Activated CD4-positive, alpha-beta T cell treated with anti-CD3 and anti-CD28 coated beads, Interleukin-2, amount 50 U/mL, for 1 hour (primary cell): Measurements from ENCODE around the gene FLYWCH2.
A peak's percentile ranks its signal among the peaks of the same experiment; 100 is the strongest.

ENCODE experiments used
- DNase-seq: peaks from one replicate; pipeline ENCODE4 v3.0.0-alpha.2; 2020

Gene FLYWCH2

GRCh38 chr16:2854700-2855309 is 28.2 kb upstream of the FLYWCH2 start:
- DNase-seq = no peak

DNA sequence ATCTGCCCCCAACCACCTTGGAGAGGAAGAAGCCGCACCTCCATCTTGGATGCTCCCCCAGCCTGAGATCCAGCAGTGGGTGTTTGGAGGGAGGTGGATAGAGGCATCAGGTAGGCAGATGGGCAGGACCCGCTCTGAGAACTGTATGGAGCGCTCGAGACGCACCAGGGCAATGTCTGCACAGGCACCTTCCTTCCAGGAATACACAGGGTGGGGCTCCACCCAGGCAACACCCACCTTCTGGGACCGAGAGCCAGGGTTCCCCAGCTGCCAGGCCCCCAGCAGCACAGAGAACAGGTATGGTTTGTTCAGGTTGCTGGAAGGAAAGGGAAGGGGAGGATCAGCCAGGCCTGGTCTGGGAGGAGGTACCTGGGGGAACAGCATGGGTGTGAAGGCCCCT is 27.5 kb upstream of the FLYWCH2 start:
- DNase-seq = no peak

- peak; percentile 28 for DNase-seq
Observed at GRCh38 chr16:2856061-2856670, 26.8 kb upstream of the FLYWCH2 start.

GRCh38 chr16:2856686-2857450 is 26.1 kb upstream of the FLYWCH2 start:
- no peak for DNase-seq

DNA sequence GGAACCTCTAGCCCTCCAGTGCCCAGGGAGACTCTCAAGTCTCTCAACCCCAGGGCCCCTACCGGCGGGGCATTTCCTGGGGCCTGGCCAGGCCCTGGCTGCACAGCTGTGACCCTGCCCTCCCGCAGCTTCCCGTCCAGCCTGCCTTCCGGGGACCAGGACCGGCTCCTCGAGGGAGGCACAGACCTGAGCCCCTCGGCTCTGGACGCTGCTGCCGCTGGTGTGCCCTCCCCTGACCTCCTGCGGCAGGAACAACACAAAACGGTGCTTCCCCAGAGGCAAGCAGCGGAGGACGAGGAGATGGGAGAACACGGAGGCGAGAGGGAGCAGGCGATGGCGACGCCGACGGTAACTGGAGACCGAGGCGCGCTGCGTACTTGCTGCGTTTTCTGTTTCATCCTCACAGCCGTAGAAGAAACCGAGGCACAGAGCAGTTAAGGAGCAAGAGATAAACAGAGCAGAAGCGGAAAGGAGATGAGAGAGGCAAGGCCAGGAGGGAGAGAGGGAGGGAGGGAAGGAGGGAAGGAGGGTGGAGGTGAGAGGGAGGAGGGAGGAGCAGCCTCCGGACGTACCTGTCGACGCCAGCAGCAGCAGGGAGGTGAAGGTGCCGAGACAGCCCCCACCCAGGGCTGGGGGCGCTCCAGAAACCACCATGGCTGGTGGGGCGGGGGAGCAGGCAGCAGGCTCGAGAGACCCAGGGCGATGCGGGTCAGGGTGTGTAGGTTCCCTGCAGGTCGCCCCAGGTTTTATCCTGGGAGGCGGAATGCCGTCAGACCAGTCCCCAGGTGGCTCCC is 25.4 kb upstream of the FLYWCH2 start, which contains the start of gene PRSS22:
TSS of gene PRSS22 (minus strand) at position 720 of the 794 bp plus-strand sequence. CDS start at position 654, 66 bp downstream.
- DNase-seq = no peak

DNA sequence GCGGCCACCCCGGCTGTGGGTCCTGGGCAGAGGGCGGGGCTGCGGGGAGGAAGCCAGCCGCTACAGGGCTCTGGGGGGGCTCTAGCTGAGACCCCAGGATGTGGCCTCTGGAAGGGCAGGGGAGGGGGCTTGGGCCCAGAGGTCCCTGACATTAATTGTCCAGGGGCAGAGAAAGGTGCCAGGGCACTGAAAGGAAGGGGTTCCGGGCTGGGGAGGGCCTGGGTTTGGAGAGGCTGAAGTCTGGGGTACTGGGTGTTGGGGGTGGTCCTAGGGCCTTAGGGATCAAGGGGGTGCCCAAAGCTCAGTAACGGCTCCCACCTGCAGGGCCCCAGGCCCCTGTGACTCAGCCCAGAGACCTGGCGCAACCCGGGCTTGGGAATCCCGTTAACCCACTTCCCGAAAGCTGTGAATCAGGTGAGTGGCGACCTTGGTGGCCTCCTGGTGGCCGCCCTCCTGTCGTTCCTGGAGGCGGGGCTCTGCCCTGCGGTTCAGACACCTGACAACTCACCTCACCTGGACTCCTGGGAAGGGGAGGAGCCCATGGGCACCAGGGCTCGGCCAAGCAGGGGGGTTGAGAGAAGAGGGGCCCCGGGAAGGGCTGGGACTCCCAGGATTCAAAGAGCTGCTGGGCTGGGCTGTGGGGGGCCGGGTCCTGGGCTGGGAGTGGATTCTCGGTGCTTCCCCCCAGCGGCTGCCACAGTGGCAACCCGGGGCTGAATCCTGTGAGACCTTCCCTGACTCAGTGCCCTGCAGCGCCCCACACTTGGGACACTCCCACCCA is 24.6 kb upstream of the FLYWCH2 start:
- no peak for DNase-seq

DNA sequence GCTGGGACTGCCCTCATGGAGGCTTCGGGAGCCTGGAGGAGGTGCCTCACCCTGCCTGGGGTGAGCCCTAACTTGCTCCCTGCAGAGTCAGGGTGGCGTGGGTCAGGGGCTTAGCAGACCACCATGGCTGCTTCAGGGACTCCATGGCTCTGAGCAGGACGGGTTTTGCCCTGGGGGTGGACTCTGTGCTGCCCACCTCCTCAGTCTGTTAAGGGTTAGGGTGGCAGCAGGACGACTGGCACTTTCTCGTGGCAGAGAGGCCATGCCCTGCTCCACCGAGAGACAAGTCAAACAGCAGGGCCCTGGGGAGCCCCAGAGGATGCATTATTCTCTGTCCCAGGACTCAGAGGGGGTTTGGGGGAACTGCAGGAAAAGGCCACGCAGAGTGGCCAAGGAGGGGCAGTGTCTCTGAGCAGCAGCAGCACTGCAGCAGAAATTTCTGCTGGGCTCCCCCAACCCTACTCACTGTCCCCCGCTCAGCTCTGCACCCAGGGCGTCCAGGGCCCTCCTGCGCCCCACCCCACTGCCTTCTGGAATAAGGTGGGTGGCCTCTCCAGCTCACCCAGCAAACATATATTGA is 23.2 kb upstream of the FLYWCH2 start:
- no peak for DNase-seq

GRCh38 chr16:2860826-2861567 is 22.0 kb upstream of the FLYWCH2 start:
- DNase-seq = no peak

GRCh38 chr16:2865651-2866050 is 17.4 kb upstream of the FLYWCH2 start:
- no peak for DNase-seq

GRCh38 chr16:2866431-2866830 is 16.6 kb upstream of the FLYWCH2 start:
- DNase-seq = no peak

DNA sequence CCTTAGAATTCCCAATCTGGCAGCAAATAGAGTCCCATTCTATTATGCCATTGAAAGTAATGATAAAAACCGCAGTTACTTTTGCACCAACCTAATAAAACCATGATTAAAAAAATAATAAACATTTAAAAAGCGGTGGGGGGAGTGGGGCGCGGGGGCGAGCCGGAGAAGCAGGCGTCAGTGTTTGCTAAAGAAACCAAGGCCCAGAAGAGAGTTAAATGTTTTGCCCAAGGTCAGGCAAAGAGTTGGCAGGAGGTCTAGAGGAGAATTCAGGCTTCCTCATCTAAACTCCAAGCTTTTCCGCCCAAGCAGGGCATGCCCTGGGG is 15.4 kb upstream of the FLYWCH2 start:
- no peak for DNase-seq

DNA sequence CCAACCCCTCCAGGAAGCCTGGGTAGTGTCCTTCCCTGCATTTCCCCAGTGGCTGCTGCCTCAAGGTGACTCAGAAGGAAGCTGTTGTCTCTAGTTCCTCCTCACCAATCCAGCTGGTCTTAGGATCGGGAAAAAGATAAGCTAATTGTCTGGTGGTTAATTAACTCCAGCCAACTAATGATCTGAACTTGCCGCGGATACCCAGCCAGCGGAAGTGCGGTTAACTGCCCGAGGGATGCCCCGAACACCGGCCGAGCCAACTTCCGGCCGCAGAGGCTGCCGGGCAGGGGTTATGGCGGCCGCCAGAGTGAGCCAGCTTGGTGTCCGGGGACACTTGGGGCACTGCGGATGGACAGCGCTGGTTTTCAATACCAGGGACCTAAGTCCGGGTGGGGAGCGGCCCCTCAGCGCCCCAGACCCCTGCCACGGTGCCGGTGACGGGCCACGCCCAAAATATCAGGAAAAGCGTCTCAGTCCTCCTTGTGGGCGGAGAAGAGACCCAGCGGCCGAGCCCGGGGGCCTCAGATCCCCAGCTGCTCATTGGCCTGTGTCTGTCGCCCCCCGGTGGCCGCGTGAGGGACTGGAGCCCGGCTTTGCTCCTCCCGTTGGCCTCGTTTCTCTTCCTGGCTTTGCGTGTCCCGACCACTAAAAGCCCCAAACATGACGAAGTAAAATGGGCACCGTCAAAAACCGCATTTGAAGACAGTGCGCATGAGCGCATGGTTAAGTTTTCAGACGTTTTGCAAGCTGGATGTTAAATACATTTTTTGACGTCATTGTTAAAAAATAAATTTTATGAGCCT is 14.8 kb upstream of the FLYWCH2 start:
- peak; percentile 94 for DNase-seq

- no peak for DNase-seq
Observed at GRCh38 chr16:2871926-2872325, 11.1 kb upstream of the FLYWCH2 start.

GRCh38 chr16:2874032-2874911 is 8.7 kb upstream of the FLYWCH2 start:
- DNase-seq = no peak

- DNase-seq = peak; percentile 56
Observed at GRCh38 chr16:2874912-2875362, 8.1 kb upstream of the FLYWCH2 start.

DNA sequence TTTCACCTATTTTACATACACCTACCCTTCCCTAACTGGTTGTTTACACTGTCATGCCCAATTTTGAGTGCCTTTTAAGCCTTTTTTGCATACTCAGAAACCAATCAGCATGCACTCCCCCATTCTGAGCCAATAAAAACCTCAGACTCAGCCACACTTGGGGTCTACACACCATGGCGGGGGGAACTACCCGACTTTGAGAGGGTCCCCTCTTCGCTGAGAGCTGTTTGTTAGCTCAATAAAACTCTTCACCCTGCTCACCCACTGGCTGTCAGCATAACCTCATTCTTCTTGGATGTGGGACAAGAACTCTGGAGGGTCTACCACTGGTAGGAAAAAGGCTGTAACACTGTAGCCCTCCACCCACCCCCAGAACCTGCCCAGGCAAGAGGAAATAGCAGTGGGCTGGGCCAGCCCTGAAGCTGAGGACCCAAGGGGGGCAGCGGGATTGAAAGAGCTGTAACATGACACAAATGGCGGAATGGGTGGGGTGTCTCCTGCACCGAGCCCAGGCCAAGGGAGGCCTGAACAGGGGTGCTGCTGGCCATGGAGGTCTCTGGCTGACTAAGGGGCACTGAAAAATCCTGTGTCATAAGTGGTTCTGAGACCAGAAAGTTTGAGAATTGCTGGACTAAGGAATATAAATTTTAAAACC is 3.0 kb upstream of the FLYWCH2 start:
- DNase-seq = no peak

DNA sequence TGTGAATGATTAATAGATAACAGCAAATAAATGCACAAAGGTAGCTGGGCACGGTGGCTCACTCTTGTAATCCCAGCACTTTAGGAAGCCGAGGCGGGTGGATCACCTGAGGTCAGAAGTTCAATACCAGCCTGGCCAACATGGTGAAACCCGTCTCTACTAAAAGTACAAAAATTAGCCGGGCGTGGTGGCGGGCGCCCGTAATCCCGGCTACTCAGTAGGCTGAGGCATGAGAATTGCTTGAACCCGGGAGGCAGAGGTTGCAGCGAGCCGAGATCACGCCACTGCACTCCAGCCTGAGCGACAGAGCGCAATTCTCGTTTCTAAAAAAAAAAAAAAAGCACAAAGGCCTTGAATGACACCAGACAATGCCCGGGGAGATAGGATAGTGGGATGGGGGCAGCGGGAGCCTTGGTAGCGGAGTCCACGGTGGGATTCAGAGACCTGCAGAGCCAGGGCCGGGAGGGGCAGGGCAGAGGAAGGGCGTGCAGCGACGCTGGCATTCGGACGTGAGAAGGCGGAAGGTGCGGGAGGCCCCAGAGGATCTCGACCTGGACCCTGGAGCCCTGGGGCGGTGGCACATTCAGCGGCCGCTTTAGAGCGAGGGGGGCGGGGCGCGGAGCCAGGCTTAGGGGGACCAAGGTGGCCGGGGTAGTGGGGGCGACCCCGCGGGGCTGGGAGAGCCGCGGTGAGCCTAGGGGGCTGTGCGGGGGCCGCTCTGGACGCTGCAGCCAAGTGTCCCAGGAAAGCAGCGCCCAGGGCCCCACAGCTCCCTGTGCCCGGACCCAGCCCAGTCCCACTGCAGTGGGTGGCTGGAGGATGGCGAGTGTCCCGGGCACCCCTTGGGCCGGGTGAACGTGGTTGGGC is 999 bp upstream of the FLYWCH2 start:
- peak; percentile 20 for DNase-seq

DNA sequence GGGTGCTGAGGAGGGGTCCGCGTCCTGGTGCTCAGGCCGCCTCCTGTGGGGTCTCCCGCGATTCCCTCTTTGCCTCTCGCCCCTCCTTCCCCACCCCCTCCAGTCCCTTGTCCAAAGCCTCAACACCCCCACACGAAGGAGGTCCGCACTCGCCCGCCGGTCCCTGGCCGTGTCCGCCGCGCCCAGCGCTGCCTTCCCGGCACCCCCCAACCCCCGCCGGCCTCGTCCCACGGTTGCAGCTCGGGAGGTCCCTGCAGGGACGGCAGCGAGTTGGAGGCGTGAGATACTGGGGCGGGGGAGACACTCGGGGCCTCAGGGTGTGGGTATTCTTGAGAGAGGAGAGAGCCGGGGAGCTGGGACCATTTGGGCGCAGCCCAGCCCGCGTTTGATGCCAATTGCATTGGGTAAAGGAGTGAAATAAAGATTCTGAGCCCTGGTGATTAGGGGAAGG is 468 bp downstream of the FLYWCH2 start:
- DNase-seq = no peak
